K562 (cell line): ENCODE measurements around the gene CFAP221. TPM values are rescaled to one million over a fixed set of nuclear protein-coding genes. Genes with fewer than 3 reads are reported as not detected.

Experiments
- ATAC-seq: fragments of 200-7000 bp; cut with Tn5 transposase; 3 replicates; pipeline ENCODE4 v1.9.1; 2020; ENCODE audit warnings: moderate library complexity
- BruUV-seq: library from RNA; stranded (reverse); fragments of 400-500 nt; replicated peaks from 2 replicates; lab custom pipeline; 2021; lab: Mats Ljungman, UMichigan
- CTCF ChIA-PET: fragments of 300-600 bp; formaldehyde crosslinking; extraction: SDS; loops from one replicate; lab custom pipeline; 2021; ENCODE audit warnings: low intra/inter-chr PET ratio; lab: Yijun Ruan, JAX
- POLR2A ChIA-PET: fragments of 300-600, 350-650 bp; sonication (Branson Sonifier 250); formaldehyde crosslinking; extraction: SDS; loops from one replicate; lab custom pipeline; 2021; ENCODE audit warnings: antibody characterized with exemption, inconsistent platforms; lab: Yijun Ruan, JAX
- DNase-seq, 4 experiments: peaks; one replicate each; pipeline versions ENCODE4 v3.0.0 to v3.0.0-alpha.2; 2011 to 2018; ENCODE audit warnings: low spot score in 3 of 4, mixed read lengths in 3 of 4; ENCODE audit errors: extremely low read depth in 1 of 4
- FAIRE-seq: peaks from 2 replicates; lab custom pipeline; 2011; peaks lifted over from hg19 to GRCh38; lab: Jason Lieb, UNC
- H2AFZ ChIP-seq: 2 replicates; pipeline ENCODE4 v1.6.0; 2011; ENCODE audit warnings: low read depth, low read length, control low read depth, inconsistent platforms
- H3K27ac ChIP-seq: fragments of 200-600 bp; 3 replicates; pipeline ENCODE4 v1.8.0; 2011; ENCODE audit warnings: low read depth, mild to moderate bottlenecking, control low read depth, inconsistent platforms, low read length, moderate library complexity, mixed read lengths; ENCODE audit errors: extremely low read depth
- H3K27me3 ChIP-seq, 2 experiments: fragments of 300-600 bp in 1 of 2; 2 replicates in 1 of 2; 3 replicates in 1 of 2; pipeline versions ENCODE4 v1.6.0 to v1.8.0; 2011; ENCODE audit warnings: inconsistent platforms in 2 of 2, low read length in 2 of 2, mild to moderate bottlenecking in 1 of 2, mixed read lengths in 1 of 2, moderate library complexity in 1 of 2; ENCODE audit not compliant: control insufficient read depth in 2 of 2, insufficient read depth in 2 of 2
- H3K36me3 ChIP-seq: fragments of 300-600 bp; 3 replicates; pipeline ENCODE4 v1.8.0; 2011; ENCODE audit warnings: mild to moderate bottlenecking, low read length, inconsistent platforms; ENCODE audit not compliant: control insufficient read depth, insufficient read depth
- H3K4me1 ChIP-seq, 2 experiments: fragments of 200-600 bp in 1 of 2; replicated peaks in 1 of 2; 2 replicates in 1 of 2; 3 replicates in 1 of 2; pipeline versions ENCODE4 v1.5.1 to v1.8.0; 2011; ENCODE audit warnings: inconsistent platforms in 2 of 2, low read length in 2 of 2, mild to moderate bottlenecking in 1 of 2, mixed read lengths in 1 of 2, moderate library complexity in 1 of 2; ENCODE audit not compliant: control insufficient read depth in 2 of 2, insufficient read depth in 2 of 2
- H3K4me2 ChIP-seq: 2 replicates; pipeline ENCODE4 v1.6.1; 2011; ENCODE audit warnings: low read length, control low read depth, inconsistent platforms, mixed read lengths; ENCODE audit not compliant: insufficient read depth
- H3K4me3 ChIP-seq: fragments of 200-600 bp; sonication (generic), shearing (Covaris generic); 2 replicates; pipeline ENCODE4 v1.5.1; 2016; ENCODE audit warnings: control low read depth, inconsistent platforms
- H3K79me2 ChIP-seq: fragments of 200-600 bp; 3 replicates; pipeline ENCODE4 v1.8.0; 2011; ENCODE audit warnings: low read length, inconsistent platforms; ENCODE audit not compliant: control insufficient read depth, insufficient read depth
- H3K9ac ChIP-seq, 2 experiments: 2 replicates each; pipeline versions ENCODE4 v1.6.0 to v1.6.1; 2011; ENCODE audit warnings: low read depth in 2 of 2, low read length in 2 of 2, control low read depth in 1 of 2, inconsistent platforms in 1 of 2, mild to moderate bottlenecking in 1 of 2, mixed read lengths in 1 of 2; ENCODE audit not compliant: insufficient read depth in 1 of 2
- H3K9me1 ChIP-seq: one replicate; pipeline ENCODE4 v1.6.0; 2011; ENCODE audit warnings: inconsistent platforms, mild to moderate bottlenecking, low read length, moderate library complexity; ENCODE audit not compliant: control insufficient read depth, insufficient read depth
- H3K9me3 ChIP-seq: replicated peaks from 2 replicates; pipeline ENCODE4 v1.5.1; 2011; ENCODE audit warnings: low read depth, low read length, inconsistent platforms; ENCODE audit not compliant: control insufficient read depth, insufficient read depth
- H4K20me1 ChIP-seq: replicated peaks from 2 replicates; pipeline ENCODE4 v1.6.1; 2011; ENCODE audit warnings: low read length, inconsistent platforms, mixed read lengths; ENCODE audit not compliant: control insufficient read depth, insufficient read depth
- CTCF ChIP-seq, 3 experiments: IDR thresholded peaks in 2 of 3; conservative IDR thresholded peaks in 1 of 3; 2 replicates each; pipeline ENCODE4 v1.5.1; 2011 to 2012; ENCODE audit warnings: low read length in 3 of 3, mild to moderate bottlenecking in 3 of 3, control low read depth in 2 of 3, improper control_type of control experiment in 1 of 3, inconsistent platforms in 1 of 3, low read depth in 1 of 3, mixed read lengths in 1 of 3, moderate library complexity in 1 of 3; ENCODE audit not compliant: insufficient read depth in 2 of 3
- CUX1 ChIP-seq: fragments of 200-800 bp; sonication (Bioruptor generic); IDR thresholded peaks from 2 replicates; pipeline ENCODE4 v1.6.1; 2016; ENCODE audit warnings: missing genetic modification characterization, missing compliant biosample characterization
- DEAF1 ChIP-seq: fragments of 450-650 bp; formaldehyde crosslinking; IDR thresholded peaks from 2 replicates; pipeline ENCODE4 v1.4.0; 2020; ENCODE audit warnings: mild to moderate bottlenecking, moderate library complexity
- ETS1 ChIP-seq: conservative IDR thresholded peaks from 2 replicates; pipeline ENCODE4 v1.6.1; 2011; ENCODE audit warnings: low read depth, mild to moderate bottlenecking, low read length; ENCODE audit not compliant: control insufficient read depth
- ETV6 ChIP-seq, 3 experiments: fragments of 150-350 bp in 1 of 3; sonication (generic) in 1 of 3; formaldehyde crosslinking in 1 of 3; IDR thresholded peaks; 2 replicates each; pipeline versions ENCODE4 v1.6.1 to v1.8.0; 2014 to 2022; ENCODE audit warnings: borderline replicate concordance in 2 of 3, low read depth in 2 of 3, antibody characterized with exemption in 1 of 3, low read length in 1 of 3, mild to moderate bottlenecking in 1 of 3, missing genetic modification reagents in 1 of 3
- NCOR1 ChIP-seq: fragments of 450-650 bp; IDR thresholded peaks from 2 replicates; pipeline ENCODE4 v1.6.1; 2016; ENCODE audit warnings: mild to moderate bottlenecking, moderate library complexity
- ZNF589 ChIP-seq: fragments of 200-800 bp; sonication (Bioruptor generic); IDR thresholded peaks from 2 replicates; pipeline ENCODE4 v1.6.1; 2016; ENCODE audit warnings: low read depth, missing genetic modification characterization, missing compliant biosample characterization
- WGBS: fragments of 100-300 bp; shearing (Covaris generic); methylation state at CpG from one replicate; pipeline ENCODE4 v1.1.6; 2016; ENCODE audit warnings: low coverage, mixed read lengths; ENCODE audit not compliant: insufficient coverage; ENCODE audit errors: missing lambda C conversion rate; 5-methylcytosine and 5-hydroxymethylcytosine counted together
- in situ Hi-C: fragments of 300-500 bp; cut with MboI; formaldehyde crosslinking; loops from 4 replicates; pipeline ENCODE4 v1.15.0; 2018; ENCODE audit warnings: inconsistent platforms, mixed read lengths
- intact Hi-C: fragments of 100-400 bp; cut with micrococcal nuclease; formaldehyde crosslinking; loops from 2 replicates; pipeline ENCODE4 v1.14.2; 2022
- polyA plus RNA-seq, 8 experiments: library from polyadenylated mRNA; depleted of rRNA in 4 of 8; stranded (reverse) in 5 of 8; unstranded in 3 of 8; fragments of >200 nt; fragmentation: Nextera tagmentation in 2 of 8; fragmentation: Illumina TruSeq in 1 of 8; extraction: Ambion mirVana in 2 of 8; extraction: Trizol in 1 of 8; gene quantifications; 2 replicates each; pipeline versions ENCODE4 v1.2.1 to v1.2.3, GENCODE V29; 2011 to 2014; ENCODE audit warnings: inconsistent platforms in 1 of 8, missing spikeins in 1 of 8
- total RNA-seq, 7 experiments: library from RNA; depleted of rRNA in 6 of 7; stranded (reverse); fragments of >200 nt in 6 of 7; fragmentation: Illumina TruSeq in 2 of 7; extraction: Trizol in 2 of 7; gene quantifications; 2 replicates each; pipeline versions ENCODE4 v1.2.1 to v1.2.3, GENCODE V29; 2011 to 2021; ENCODE audit warnings: low replicate concordance in 1 of 7

The CFAP221 gene
- total and polyA plus RNA-seq, 9 of the 15 experiments (the other 6 are each of a cell fraction or from before 2014, with no cell fraction given): 0.09 to 1.4 (median 0.65) TPM

GRCh38 chr2:119517433-119517832, 26.8 kb upstream of the CFAP221 start (continued):
- TF ChIP-seq CTCF (IDR thresholded peaks at IDR 0.05 in 2 of 3, conservative IDR thresholded peaks at IDR 0.05 in 1 of 3; ENCODE audit: insufficient read depth in 2 of 3, low read depth in 1 of 3, low read length in 3 of 3): peak; percentile 81 to 82 (median 82)

GRCh38 chr2:119518401-119519056, 25.7 kb upstream of the CFAP221 start:
- Histone ChIP-seq H3K9ac (no peak overlapping the region), H3K36me3 (no peaks in the 10 kb centered on the region), H3K9me1 (no peaks in the 10 kb centered on the region), H3K9me3 (no peaks in the 10 kb centered on the region), H2AFZ (no peak overlapping the region), H3K4me2 (no peak overlapping the region), H3K27me3 (peaks cover 5 to 29% of the 10 kb centered on the region in 2 experiments; a peak in 4 of 5 replicates), H3K4me3 (no peak overlapping the region), H3K27ac (no peak overlapping the region), H3K79me2 (no peaks in the 10 kb centered on the region), H4K20me1 (no peaks in the 10 kb centered on the region), H3K4me1 (no peaks in the 10 kb centered on the region)
- 20% methylated on average over 10 of the region's 10 CpGs for WGBS
- POLR2A ChIA-PET: interaction anchor here (0.6 kb wide), 1 partner anchor 135 kb away, joined by 3 read pairs; no protein-coding TSS in a partner anchor
- CTCF ChIA-PET: interaction anchor here (2.2 kb wide), 1 partner anchor 141 kb away, joined by 22 read pairs; no protein-coding TSS in a partner anchor
- BruUV-seq: no TSS peak
- no peak for FAIRE-seq
- no peak for DNase-seq
- no peak for ATAC-seq
- intact Hi-C loops (no loop called here), in situ Hi-C loops (loop anchor here (5.0 kb wide), 1 partner anchor 144 kb away; no protein-coding TSS in a partner anchor)
- TF ChIP-seq DEAF1: no peak
- TF ChIP-seq ETS1: no peak
- TF ChIP-seq NCOR1: no peak
- no peak for TF ChIP-seq ETV6 (IDR thresholded peaks at IDR 0.05; ENCODE audit: borderline replicate concordance in 1 of 2, low read depth in 2 of 2, low read length in 1 of 2)
- TF ChIP-seq ETV6 (CRISPR knock-in tag; IDR thresholded peaks at IDR 0.05; ENCODE audit: borderline replicate concordance): no peak
- TF ChIP-seq ZNF589: no peak
- no peak for TF ChIP-seq CUX1 (CRISPR knock-in tag)
